Body of pancreas (tissue), 4 donors: ENCODE results near the gene SLC22A9.

ENCODE experiments used
- POLR2A ChIP-seq, 3 donors: fragments of 450-650 bp; IDR thresholded peaks; one replicate each; pipeline ENCODE4 v1.6.1; 2016; ENCODE audit warnings: antibody characterized with exemption in 3 of 3, mild to moderate bottlenecking in 2 of 3
- TF ChIP-seq, protein P1 (sequence below), 7 experiments: fragments of 450-650 bp in 4 of 7; fragments of 200-600 bp in 3 of 7; sonication (generic) in 3 of 7; IDR thresholded peaks; one replicate each; pipeline ENCODE4 v1.5.1; 2016 to 2019; ENCODE audit warnings: antibody characterized with exemption in 7 of 7

DNA sequence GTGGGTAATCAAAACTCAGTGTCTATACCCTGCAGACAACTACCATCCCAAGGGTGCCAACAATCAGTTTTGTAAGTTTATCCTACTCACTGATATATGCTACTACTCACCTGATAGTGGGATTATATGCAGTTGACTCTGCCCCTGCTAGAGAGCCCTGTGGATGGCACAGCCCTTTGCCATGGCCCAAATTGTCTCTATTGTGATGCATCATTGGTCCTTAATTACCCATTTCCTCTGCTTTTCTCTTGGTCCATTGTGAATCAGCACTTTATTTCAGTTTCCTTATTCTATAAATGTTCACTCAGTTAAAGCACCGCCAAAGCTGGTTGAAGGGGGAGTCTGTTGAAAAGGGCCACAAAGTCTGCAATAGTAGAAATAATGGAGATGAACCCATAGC, 79.1 kb downstream of the SLC22A9 start:
- TF ChIP-seq, protein P1, sequence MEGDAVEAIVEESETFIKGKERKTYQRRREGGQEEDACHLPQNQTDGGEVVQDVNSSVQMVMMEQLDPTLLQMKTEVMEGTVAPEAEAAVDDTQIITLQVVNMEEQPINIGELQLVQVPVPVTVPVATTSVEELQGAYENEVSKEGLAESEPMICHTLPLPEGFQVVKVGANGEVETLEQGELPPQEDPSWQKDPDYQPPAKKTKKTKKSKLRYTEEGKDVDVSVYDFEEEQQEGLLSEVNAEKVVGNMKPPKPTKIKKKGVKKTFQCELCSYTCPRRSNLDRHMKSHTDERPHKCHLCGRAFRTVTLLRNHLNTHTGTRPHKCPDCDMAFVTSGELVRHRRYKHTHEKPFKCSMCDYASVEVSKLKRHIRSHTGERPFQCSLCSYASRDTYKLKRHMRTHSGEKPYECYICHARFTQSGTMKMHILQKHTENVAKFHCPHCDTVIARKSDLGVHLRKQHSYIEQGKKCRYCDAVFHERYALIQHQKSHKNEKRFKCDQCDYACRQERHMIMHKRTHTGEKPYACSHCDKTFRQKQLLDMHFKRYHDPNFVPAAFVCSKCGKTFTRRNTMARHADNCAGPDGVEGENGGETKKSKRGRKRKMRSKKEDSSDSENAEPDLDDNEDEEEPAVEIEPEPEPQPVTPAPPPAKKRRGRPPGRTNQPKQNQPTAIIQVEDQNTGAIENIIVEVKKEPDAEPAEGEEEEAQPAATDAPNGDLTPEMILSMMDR (IDR thresholded peaks at IDR 0.05): no peak
- TF ChIP-seq POLR2A (IDR thresholded peaks at IDR 0.05): no peak
